ENCODE data around the gene DEXI. TPM values are rescaled to one million over a fixed set of nuclear protein-coding genes. Genes with fewer than 3 reads are reported as not detected.

The DEXI gene
- polyA plus RNA-seq, 1 donor from 2014 or later: 52.0 TPM

- Histone ChIP-seq H3K9me3 (ENCODE audit: low read length) (no peaks in the 10 kb centered on the region), H4K20me1 (ENCODE audit: insufficient read depth) (no peaks in the 10 kb centered on the region), H3K4me3 (ENCODE audit: low read length) (peak within 1 kb of the TSS; percentile 99), H3K79me2 (replicated peaks; ENCODE audit: insufficient read depth, low read length) (peaks cover 26% of the 10 kb centered on the region), H3K27ac (ENCODE audit: low read length) (peak within 1 kb of the TSS; percentile 48), H3K36me3 (ENCODE audit: insufficient read depth, low read length) (no peaks in the 10 kb centered on the region), H3K9ac (ENCODE audit: low read length) (peak within 1 kb of the TSS; percentile 77), H3F3A (ENCODE audit: insufficient read depth, low read length, poor library complexity, severe bottlenecking) (no peaks in the 10 kb centered on the region), H3K27me3 (ENCODE audit: insufficient read depth, low read depth, low read length) (no peaks in the 10 kb centered on the region), H2AFZ (ENCODE audit: low read depth, low read length) (peak within 1 kb of the TSS; percentile 51), H3K4me2 (ENCODE audit: low read length) (peak within 1 kb of the TSS; percentile 84), H3K9me2 (ENCODE audit: insufficient read depth, low read length) (no peaks in the 10 kb centered on the region)
- TF ChIP-seq CTCF (IDR thresholded peaks at IDR 0.05; ENCODE audit: poor library complexity, severe bottlenecking) (peak; percentile 37), EZH2 (IDR thresholded peaks at IDR 0.05; ENCODE audit: borderline replicate concordance, insufficient read depth, low read length, poor library complexity, severe bottlenecking) (no peak), POLR2AphosphoS5 (IDR thresholded peaks at IDR 0.05) (peak; percentile 81), MXI1 (conservative IDR thresholded peaks at IDR 0.05; ENCODE audit: poor library complexity, severe bottlenecking) (peak; percentile 83), SMC3 (conservative IDR thresholded peaks at IDR 0.05; ENCODE audit: poor library complexity) (peak; percentile 27), RAD21 (conservative IDR thresholded peaks at IDR 0.05) (peak; percentile 27), EP300 (conservative IDR thresholded peaks at IDR 0.05; ENCODE audit: poor library complexity, severe bottlenecking) (peak; percentile 39), TAF1 (IDR thresholded peaks at IDR 0.05; ENCODE audit: low read depth) (peak; percentile 80)
- TF ChIP-seq, protein P1, sequence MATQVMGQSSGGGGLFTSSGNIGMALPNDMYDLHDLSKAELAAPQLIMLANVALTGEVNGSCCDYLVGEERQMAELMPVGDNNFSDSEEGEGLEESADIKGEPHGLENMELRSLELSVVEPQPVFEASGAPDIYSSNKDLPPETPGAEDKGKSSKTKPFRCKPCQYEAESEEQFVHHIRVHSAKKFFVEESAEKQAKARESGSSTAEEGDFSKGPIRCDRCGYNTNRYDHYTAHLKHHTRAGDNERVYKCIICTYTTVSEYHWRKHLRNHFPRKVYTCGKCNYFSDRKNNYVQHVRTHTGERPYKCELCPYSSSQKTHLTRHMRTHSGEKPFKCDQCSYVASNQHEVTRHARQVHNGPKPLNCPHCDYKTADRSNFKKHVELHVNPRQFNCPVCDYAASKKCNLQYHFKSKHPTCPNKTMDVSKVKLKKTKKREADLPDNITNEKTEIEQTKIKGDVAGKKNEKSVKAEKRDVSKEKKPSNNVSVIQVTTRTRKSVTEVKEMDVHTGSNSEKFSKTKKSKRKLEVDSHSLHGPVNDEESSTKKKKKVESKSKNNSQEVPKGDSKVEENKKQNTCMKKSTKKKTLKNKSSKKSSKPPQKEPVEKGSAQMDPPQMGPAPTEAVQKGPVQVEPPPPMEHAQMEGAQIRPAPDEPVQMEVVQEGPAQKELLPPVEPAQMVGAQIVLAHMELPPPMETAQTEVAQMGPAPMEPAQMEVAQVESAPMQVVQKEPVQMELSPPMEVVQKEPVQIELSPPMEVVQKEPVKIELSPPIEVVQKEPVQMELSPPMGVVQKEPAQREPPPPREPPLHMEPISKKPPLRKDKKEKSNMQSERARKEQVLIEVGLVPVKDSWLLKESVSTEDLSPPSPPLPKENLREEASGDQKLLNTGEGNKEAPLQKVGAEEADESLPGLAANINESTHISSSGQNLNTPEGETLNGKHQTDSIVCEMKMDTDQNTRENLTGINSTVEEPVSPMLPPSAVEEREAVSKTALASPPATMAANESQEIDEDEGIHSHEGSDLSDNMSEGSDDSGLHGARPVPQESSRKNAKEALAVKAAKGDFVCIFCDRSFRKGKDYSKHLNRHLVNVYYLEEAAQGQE (IDR thresholded peaks at IDR 0.05; ENCODE audit: borderline replicate concordance): peak; percentile 47
These were observed 2.2 kb upstream of the DEXI start, which contains the start of gene CLEC16A for GRCh38 chr16:10944249-10945064. Gene CLEC16A (plus strand): TSS chr16:10944564. CDS start chr16:10944718, 154 bp downstream.

DNA sequence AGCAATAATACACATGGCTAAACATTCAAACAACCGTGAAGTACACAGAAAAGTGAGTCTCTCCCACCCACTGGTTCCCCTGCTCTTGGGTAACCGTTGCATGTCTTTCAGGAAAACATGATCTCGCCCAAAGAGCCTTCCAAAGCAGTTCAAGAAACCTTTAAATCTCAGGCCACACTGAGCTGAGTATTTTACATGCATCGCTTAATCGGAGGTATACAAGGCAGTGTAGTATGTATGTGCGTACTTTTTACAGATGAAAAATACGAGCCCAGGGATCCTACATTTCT is 741 bp upstream of the DEXI start:
- Histone ChIP-seq H3K9me2 (ENCODE audit: insufficient read depth, low read length) (no peaks in the 10 kb centered on the region), H3K9ac (ENCODE audit: low read length) (no peak overlapping the region), H3K9me3 (ENCODE audit: low read length) (no peaks in the 10 kb centered on the region), H2AFZ (ENCODE audit: low read depth, low read length) (no peak overlapping the region), H3K27me3 (ENCODE audit: insufficient read depth, low read depth, low read length) (no peaks in the 10 kb centered on the region), H4K20me1 (ENCODE audit: insufficient read depth) (no peaks in the 10 kb centered on the region), H3K27ac (ENCODE audit: low read length) (no peak overlapping the region), H3K79me2 (replicated peaks; ENCODE audit: insufficient read depth, low read length) (peaks cover 26% of the 10 kb centered on the region), H3K36me3 (ENCODE audit: insufficient read depth, low read length) (no peaks in the 10 kb centered on the region), H3K4me2 (ENCODE audit: low read length) (no peak overlapping the region), H3K4me3 (ENCODE audit: low read length) (peak overlapping the region; percentile 77), H3F3A (ENCODE audit: insufficient read depth, low read length, poor library complexity, severe bottlenecking) (no peaks in the 10 kb centered on the region)
- TF ChIP-seq POLR2AphosphoS5 (IDR thresholded peaks at IDR 0.05) (no peak), RAD21 (conservative IDR thresholded peaks at IDR 0.05) (no peak), SMC3 (conservative IDR thresholded peaks at IDR 0.05; ENCODE audit: poor library complexity) (no peak), TAF1 (IDR thresholded peaks at IDR 0.05; ENCODE audit: low read depth) (no peak), CTCF (IDR thresholded peaks at IDR 0.05; ENCODE audit: poor library complexity, severe bottlenecking) (no peak), EZH2 (IDR thresholded peaks at IDR 0.05; ENCODE audit: borderline replicate concordance, insufficient read depth, low read length, poor library complexity, severe bottlenecking) (no peak)
- TF ChIP-seq, protein P1 (IDR thresholded peaks at IDR 0.05; ENCODE audit: borderline replicate concordance): no peak

Data from neural cell (in vitro differentiated cells).